ENCODE measurements around the gene IFT80. TPM values are rescaled to one million over a fixed set of nuclear protein-coding genes. Genes with fewer than 3 reads are reported as not detected.
A peak's percentile ranks its signal among the peaks of the same experiment; 100 is the strongest.

The IFT80 gene
- total and polyA plus RNA-seq, 9 of the 15 experiments (the other 6 are each of a cell fraction or from before 2014, with no cell fraction given), result 6.7 to 21.1 (median 16.4) TPM

DNA sequence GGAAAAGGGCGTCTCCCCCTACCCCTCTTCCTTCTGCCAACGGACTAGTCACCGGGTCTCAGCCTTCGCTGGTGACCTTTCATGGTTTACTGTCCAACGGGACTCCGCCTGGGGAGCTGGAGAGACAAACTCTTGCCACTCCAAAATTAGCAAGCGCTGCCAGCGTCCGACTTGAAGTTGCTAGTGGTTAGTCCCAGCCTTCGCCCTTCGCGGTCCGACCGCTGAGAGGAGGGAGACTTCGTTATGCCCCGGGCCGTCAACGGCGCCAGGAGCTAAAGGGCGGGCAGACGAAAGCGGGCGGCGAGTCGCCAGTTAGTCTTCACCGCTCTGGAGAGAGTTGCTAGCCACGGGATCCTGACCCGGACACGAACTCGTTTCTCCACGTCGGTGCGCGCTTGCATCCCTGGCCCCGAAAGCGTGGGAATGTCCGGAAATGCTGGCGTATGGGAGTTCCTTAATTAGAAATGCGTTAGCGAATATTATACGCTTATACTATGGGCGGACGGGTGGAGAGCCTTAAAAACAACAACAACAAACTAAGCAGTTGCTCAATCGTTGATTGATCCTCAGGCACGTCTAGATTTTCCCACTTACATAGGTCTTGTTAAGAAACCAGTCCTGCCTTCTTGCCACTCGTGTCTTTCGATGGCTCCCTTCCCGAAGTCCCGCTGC, 1.1 kb upstream of the IFT80 start (continued):
- TF ChIP-seq, protein P1, sequence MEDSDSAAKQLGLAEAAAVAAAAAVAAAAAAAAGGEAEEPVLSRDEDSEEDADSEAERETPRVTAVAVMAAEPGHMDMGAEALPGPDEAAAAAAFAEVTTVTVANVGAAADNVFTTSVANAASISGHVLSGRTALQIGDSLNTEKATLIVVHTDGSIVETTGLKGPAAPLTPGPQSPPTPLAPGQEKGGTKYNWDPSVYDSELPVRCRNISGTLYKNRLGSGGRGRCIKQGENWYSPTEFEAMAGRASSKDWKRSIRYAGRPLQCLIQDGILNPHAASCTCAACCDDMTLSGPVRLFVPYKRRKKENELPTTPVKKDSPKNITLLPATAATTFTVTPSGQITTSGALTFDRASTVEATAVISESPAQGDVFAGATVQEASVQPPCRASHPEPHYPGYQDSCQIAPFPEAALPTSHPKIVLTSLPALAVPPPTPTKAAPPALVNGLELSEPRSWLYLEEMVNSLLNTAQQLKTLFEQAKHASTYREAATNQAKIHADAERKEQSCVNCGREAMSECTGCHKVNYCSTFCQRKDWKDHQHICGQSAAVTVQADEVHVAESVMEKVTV (CRISPR knock-in tag; IDR thresholded peaks at IDR 0.05), result no peak
- no peak for TF ChIP-seq ZNF699 (CRISPR knock-in tag; IDR thresholded peaks at IDR 0.05; ENCODE audit: insufficient replicate concordance)
- TF ChIP-seq, protein P2, sequence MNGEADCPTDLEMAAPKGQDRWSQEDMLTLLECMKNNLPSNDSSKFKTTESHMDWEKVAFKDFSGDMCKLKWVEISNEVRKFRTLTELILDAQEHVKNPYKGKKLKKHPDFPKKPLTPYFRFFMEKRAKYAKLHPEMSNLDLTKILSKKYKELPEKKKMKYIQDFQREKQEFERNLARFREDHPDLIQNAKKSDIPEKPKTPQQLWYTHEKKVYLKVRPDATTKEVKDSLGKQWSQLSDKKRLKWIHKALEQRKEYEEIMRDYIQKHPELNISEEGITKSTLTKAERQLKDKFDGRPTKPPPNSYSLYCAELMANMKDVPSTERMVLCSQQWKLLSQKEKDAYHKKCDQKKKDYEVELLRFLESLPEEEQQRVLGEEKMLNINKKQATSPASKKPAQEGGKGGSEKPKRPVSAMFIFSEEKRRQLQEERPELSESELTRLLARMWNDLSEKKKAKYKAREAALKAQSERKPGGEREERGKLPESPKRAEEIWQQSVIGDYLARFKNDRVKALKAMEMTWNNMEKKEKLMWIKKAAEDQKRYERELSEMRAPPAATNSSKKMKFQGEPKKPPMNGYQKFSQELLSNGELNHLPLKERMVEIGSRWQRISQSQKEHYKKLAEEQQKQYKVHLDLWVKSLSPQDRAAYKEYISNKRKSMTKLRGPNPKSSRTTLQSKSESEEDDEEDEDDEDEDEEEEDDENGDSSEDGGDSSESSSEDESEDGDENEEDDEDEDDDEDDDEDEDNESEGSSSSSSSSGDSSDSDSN (IDR thresholded peaks at IDR 0.05; ENCODE audit: borderline replicate concordance in 1 of 2, low read depth in 2 of 2, low read length in 2 of 2), result peak; percentile 12 to 73; a peak in 1 of 4 replicates
- TF ChIP-seq NCOA1 (IDR thresholded peaks at IDR 0.05; ENCODE audit: low read depth), result no peak
- no peak for TF ChIP-seq ZNF3 (CRISPR knock-in tag; IDR thresholded peaks at IDR 0.05)
- TF ChIP-seq MTA1 (IDR thresholded peaks at IDR 0.05; ENCODE audit: borderline replicate concordance), result no peak
- no peak for TF ChIP-seq NR2C2 (CRISPR knock-in tag; IDR thresholded peaks at IDR 0.05)
- peak; percentile 59; the same call in 1 of the 2 replicates for TF ChIP-seq NR2C2 (tag; IDR thresholded peaks at IDR 0.05)
- no peak for TF ChIP-seq ZNF766 (CRISPR knock-in tag; conservative IDR thresholded peaks at IDR 0.05)
- TF ChIP-seq, protein P3, sequence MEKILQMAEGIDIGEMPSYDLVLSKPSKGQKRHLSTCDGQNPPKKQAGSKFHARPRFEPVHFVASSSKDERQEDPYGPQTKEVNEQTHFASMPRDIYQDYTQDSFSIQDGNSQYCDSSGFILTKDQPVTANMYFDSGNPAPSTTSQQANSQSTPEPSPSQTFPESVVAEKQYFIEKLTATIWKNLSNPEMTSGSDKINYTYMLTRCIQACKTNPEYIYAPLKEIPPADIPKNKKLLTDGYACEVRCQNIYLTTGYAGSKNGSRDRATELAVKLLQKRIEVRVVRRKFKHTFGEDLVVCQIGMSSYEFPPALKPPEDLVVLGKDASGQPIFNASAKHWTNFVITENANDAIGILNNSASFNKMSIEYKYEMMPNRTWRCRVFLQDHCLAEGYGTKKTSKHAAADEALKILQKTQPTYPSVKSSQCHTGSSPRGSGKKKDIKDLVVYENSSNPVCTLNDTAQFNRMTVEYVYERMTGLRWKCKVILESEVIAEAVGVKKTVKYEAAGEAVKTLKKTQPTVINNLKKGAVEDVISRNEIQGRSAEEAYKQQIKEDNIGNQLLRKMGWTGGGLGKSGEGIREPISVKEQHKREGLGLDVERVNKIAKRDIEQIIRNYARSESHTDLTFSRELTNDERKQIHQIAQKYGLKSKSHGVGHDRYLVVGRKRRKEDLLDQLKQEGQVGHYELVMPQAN (IDR thresholded peaks at IDR 0.05; ENCODE audit: borderline replicate concordance), result no peak
- no peak for TF ChIP-seq SMAD4 (CRISPR knock-in tag; conservative IDR thresholded peaks at IDR 0.05)
- TF ChIP-seq CHD1 (IDR thresholded peaks at IDR 0.05; ENCODE audit: low read length), result peak; percentile 89
- TF ChIP-seq EP300 (IDR thresholded peaks at IDR 0.05; ENCODE audit: low read length), result no peak
- TF ChIP-seq SRSF9 (IDR thresholded peaks at IDR 0.05; ENCODE audit: borderline replicate concordance, low read depth, low read length), result no peak
- TF ChIP-seq, protein P4, sequence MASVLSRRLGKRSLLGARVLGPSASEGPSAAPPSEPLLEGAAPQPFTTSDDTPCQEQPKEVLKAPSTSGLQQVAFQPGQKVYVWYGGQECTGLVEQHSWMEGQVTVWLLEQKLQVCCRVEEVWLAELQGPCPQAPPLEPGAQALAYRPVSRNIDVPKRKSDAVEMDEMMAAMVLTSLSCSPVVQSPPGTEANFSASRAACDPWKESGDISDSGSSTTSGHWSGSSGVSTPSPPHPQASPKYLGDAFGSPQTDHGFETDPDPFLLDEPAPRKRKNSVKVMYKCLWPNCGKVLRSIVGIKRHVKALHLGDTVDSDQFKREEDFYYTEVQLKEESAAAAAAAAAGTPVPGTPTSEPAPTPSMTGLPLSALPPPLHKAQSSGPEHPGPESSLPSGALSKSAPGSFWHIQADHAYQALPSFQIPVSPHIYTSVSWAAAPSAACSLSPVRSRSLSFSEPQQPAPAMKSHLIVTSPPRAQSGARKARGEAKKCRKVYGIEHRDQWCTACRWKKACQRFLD (CRISPR knock-in tag; IDR thresholded peaks at IDR 0.05), result 0 out of 2 replicates have a peak, but pooled peaks have one; percentile 1
- no peak for TF ChIP-seq NR2F6 (CRISPR knock-in tag; IDR thresholded peaks at IDR 0.05)
- TF ChIP-seq POLR2A (conservative IDR thresholded peaks at IDR 0.05), result no peak
- peak; percentile 82 for TF ChIP-seq RBFOX2 (IDR thresholded peaks at IDR 0.05; ENCODE audit: low read depth, low read length)
- peak; percentile 0 for TF ChIP-seq KDM5B (IDR thresholded peaks at IDR 0.05; ENCODE audit: insufficient replicate concordance, low read depth, low read length)
- TF ChIP-seq POLR2B (IDR thresholded peaks at IDR 0.05; ENCODE audit: low read depth, partially characterized antibody), result no peak
- TF ChIP-seq ZNF561 (CRISPR knock-in tag; conservative IDR thresholded peaks at IDR 0.05), result no peak
- no peak for TF ChIP-seq ZNF79 (CRISPR knock-in tag; IDR thresholded peaks at IDR 0.05; ENCODE audit: low read depth)

All from K562 (cell line).